Upper lobe of left lung (tissue), 6 donors: ENCODE data around the gene C2orf68. TPM values are rescaled to one million over a fixed set of nuclear protein-coding genes. Genes with fewer than 3 reads are reported as not detected.

Source experiments
- ATAC-seq, 2 donors: fragments of 200-7000 bp; cut with Tn5 transposase; one replicate each; pipeline ENCODE4 v1.9.1; 2022; ENCODE audit warnings: mild to moderate bottlenecking in 2 of 2, moderate library complexity in 2 of 2; ENCODE audit not compliant: low FRiP score in 2 of 2
- DNase-seq, 2 donors: peaks; one replicate each; pipeline ENCODE4 v3.0.0-alpha.2; 2019 to 2020
- H3K27ac ChIP-seq, 4 donors: fragments of 200-600 bp; sonication (generic); one replicate each; pipeline ENCODE4 v1.5.1; 2016 to 2019
- H3K27me3 ChIP-seq, 4 donors: fragments of 200-600 bp; sonication (generic); one replicate each; pipeline ENCODE4 v1.5.1; 2017 to 2019
- H3K36me3 ChIP-seq, 4 donors: fragments of 200-600 bp; sonication (generic); one replicate each; pipeline ENCODE4 v1.5.1; 2016 to 2019
- H3K4me1 ChIP-seq, 4 donors: fragments of 200-600 bp; sonication (generic); one replicate each; pipeline ENCODE4 v1.5.1; 2018 to 2019
- H3K4me3 ChIP-seq, 4 donors: fragments of 200-600 bp; sonication (generic); one replicate each; pipeline ENCODE4 v1.5.1; 2017 to 2019; ENCODE audit warnings: mild to moderate bottlenecking in 2 of 4, moderate library complexity in 1 of 4
- H3K9me3 ChIP-seq, 4 donors: fragments of 200-600 bp; sonication (generic); one replicate each; pipeline ENCODE4 v1.5.1; 2018 to 2019
- CTCF ChIP-seq, 6 experiments: fragments of 450-650 bp in 4 of 6; fragments of 200-600 bp in 2 of 6; sonication (generic) in 2 of 6; IDR thresholded peaks; one replicate each; pipeline ENCODE4 v1.5.1; 2016 to 2019; ENCODE audit warnings: antibody characterized with exemption in 6 of 6
- EP300 ChIP-seq, 4 donors: sonication (generic); formaldehyde crosslinking; IDR thresholded peaks; one replicate each; pipeline ENCODE4 v1.5.1; 2017; ENCODE audit warnings: antibody characterized with exemption in 4 of 4, control low read depth in 2 of 4
- POLR2A ChIP-seq, 4 donors: fragments of 450-650 bp; IDR thresholded peaks; one replicate each; pipeline ENCODE4 v1.5.1; 2016 to 2017; ENCODE audit warnings: antibody characterized with exemption in 4 of 4, mild to moderate bottlenecking in 2 of 4
- POLR2AphosphoS5 ChIP-seq, 2 donors: sonication (generic); formaldehyde crosslinking; IDR thresholded peaks; one replicate each; pipeline ENCODE4 v1.5.1; 2017; ENCODE audit warnings: antibody characterized with exemption in 2 of 2
- WGBS, 2 donors: methylation state at CpG; one replicate each; pipeline ENCODE4 v1.1.5; 2017 to 2018; 5-methylcytosine and 5-hydroxymethylcytosine counted together
- total RNA-seq, 6 donors: library from RNA; depleted of rRNA in 4 of 6; stranded (reverse); fragments of >200 nt in 4 of 6; gene quantifications; one replicate each; pipeline versions ENCODE4 v1.1.0 to v1.2.1, GENCODE V29; 2016 to 2021
- donor health status: DM: no; HTN: no; CAD: no; lungs with moderate emphysema.
- donor health status: DM: no; HTN: yes; CAD: no; lungs with severe emphysema.

The C2orf68 gene
- total RNA-seq, 6 donors from 2014 or later, result 24.6 to 46.1 (median 34.0) TPM

DNA sequence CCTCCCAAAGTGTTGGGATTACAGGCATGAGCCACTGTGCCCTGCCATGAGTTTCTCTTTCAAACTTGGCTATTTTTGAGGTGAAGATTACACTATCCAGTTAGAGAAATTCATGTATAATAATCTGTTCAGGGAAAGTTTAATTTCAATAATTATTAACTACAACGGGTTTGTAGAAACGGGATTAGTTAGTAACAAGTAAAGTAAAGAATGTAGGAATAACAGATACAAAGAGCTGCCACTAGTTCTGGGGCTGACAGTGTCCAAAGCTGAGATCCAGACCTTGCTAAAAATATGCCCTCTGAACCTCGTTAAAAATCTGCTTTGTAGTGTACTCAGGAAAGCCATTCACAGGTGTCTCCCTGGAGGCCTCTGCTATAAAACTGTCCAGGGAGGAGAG lies 39.2 kb upstream of the C2orf68 start:
- 62 to 67% methylated on average over 3 of the region's 3 CpGs for WGBS, 2 donors
- H3K27ac ChIP-seq, result peak overlapping the region in 2 of 4 donors; percentile 69 to 74
- no peaks in the 10 kb centered on the region for H3K9me3 ChIP-seq
- no peak overlapping the region for H3K4me3 ChIP-seq
- no peak for ATAC-seq
- no peak for DNase-seq
- H3K27me3 ChIP-seq, result no peaks in the 10 kb centered on the region
- H3K36me3 ChIP-seq, result peaks cover 5 to 70% (median 39%) of the 10 kb centered on the region in 4 donors
- peaks cover 20 to 37% (median 23%) of the 10 kb centered on the region in 4 donors for H3K4me1 ChIP-seq
- TF ChIP-seq CTCF (IDR thresholded peaks at IDR 0.05) (no peak), POLR2A (IDR thresholded peaks at IDR 0.05) (no peak), POLR2AphosphoS5 (IDR thresholded peaks at IDR 0.05) (no peak), EP300 (IDR thresholded peaks at IDR 0.05) (no peak)

DNA sequence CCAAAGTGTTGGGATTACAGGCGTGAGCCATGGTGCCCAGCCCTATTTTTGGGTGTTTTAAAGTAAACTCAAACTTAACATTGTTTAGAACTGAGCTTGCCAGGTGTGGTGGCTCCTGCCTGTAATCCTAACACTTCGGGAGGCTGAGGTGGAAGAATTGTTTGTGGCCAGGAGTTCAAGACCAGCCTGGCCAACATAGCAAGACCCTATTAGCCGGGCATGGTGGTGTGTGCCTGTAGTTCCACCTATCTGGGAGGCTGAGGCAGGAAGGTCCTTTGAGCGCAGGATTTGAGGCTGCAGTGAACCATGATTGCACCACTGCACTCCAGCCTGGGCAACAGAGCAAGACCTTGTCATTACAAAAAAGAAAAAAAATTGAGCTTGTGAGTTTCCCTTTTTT lies 38.6 kb upstream of the C2orf68 start:
- Histone ChIP-seq H3K27me3 (no peaks in the 10 kb centered on the region), H3K9me3 (no peaks in the 10 kb centered on the region), H3K27ac (peak overlapping the region in 3 of 4 donors; percentile 64 to 74 (median 69)), H3K36me3 (peaks cover 11 to 77% (median 45%) of the 10 kb centered on the region in 4 donors), H3K4me3 (no peak overlapping the region), H3K4me1 (peaks cover 20 to 37% (median 23%) of the 10 kb centered on the region in 4 donors)
- TF ChIP-seq POLR2A (IDR thresholded peaks at IDR 0.05), result no peak
- no peak for TF ChIP-seq EP300 (IDR thresholded peaks at IDR 0.05)
- no peak for TF ChIP-seq POLR2AphosphoS5 (IDR thresholded peaks at IDR 0.05)
- no peak for TF ChIP-seq CTCF (IDR thresholded peaks at IDR 0.05)
- ATAC-seq (no peak), DNase-seq (no peak)
- WGBS, 2 donors, result 98% methylated on average over 4 of the region's 4 CpGs

DNA sequence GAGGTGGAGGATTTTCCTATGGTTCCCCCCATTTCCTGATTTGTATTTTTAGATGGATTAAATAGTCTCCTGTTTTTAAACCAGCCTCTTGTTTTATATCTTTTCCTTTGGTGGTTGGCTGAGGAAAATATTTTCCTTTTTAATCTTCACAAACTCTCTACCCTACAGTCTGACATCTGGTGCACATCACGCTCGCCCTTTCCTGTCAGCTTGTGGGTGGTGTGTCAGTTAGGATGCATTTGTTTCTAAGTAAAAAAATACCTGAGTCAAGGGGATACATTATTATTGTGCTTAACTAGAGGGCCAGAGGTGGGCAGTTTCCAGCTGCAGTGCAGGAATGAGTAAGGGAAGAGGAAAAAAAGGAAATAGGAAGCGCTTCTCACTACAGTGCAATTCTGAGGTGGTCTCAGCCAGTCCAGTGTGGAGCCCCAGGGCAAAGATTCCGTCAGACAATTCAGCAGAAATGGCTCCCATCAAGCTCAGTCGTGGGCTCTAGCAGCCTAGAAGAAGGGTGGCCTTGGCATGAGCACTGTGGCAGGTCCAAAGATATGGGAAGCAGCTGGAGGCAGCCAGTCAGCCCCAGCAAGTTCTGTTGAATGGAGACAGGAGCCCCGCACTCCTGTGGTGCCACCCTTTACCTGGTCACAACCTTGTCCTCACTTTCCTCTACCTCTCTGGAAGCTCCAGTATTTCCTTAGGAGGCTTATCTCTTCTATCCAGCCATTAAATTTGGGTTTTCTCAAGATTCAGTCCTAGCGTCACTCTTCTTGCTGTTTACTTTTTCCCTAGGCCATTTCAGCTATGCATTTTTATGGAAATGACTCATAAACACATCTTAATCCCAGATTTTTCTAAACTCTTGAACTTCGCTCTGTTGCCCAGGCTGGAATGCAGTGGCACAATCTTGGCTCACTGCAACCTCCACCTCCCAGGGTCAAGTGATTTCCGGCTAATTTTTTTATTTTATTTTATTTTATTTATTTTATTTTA lies 37.6 kb upstream of the C2orf68 start:
- H3K4me1 ChIP-seq, result peaks cover 20 to 37% (median 23%) of the 10 kb centered on the region in 4 donors
- H3K27ac ChIP-seq, result peak overlapping the region; percentile 20 to 78 (median 71)
- no peak overlapping the region for H3K4me3 ChIP-seq
- no peaks in the 10 kb centered on the region for H3K9me3 ChIP-seq
- H3K36me3 ChIP-seq, result peaks cover 20 to 86% (median 55%) of the 10 kb centered on the region in 4 donors
- WGBS, 2 donors, result 80 to 85% methylated on average over 9 of the region's 9 CpGs
- TF ChIP-seq CTCF (IDR thresholded peaks at IDR 0.05) (no peak), POLR2AphosphoS5 (IDR thresholded peaks at IDR 0.05) (no peak), POLR2A (IDR thresholded peaks at IDR 0.05) (no peak), EP300 (IDR thresholded peaks at IDR 0.05) (no peak)
- ATAC-seq (no peak), DNase-seq (no peak)
- H3K27me3 ChIP-seq, result no peaks in the 10 kb centered on the region

DNA sequence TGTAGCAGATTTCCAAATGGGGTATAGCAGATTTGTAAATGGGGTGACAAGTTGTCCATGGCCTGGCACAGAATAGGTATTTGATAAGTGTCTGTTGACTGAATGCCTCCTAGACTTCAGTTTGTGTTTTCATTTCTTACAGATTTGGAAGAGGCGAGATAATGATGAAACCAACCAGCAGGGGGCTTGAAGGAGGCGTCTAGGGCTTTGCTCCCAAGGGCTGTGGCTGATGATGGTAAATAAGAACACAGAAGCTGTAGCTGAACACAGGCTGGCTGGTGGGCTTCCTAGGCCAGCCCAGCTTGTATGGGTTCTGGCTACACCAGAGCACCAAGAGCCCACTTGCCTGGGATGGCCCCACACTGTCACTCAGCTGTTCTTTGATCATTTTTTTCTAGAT lies 36.8 kb upstream of the C2orf68 start:
- ATAC-seq (peak in 1 of 2 donors; percentile 23), DNase-seq (no peak)
- H3K9me3 ChIP-seq, result no peaks in the 10 kb centered on the region
- H3K4me3 ChIP-seq, result no peak overlapping the region
- peak overlapping the region in 3 of 4 donors; percentile 68 to 78 (median 74) for H3K27ac ChIP-seq
- 48 to 51% methylated on average over 2 of the region's 2 CpGs for WGBS, 2 donors
- peaks cover 16 to 29% (median 22%) of the 10 kb centered on the region in 4 donors for H3K4me1 ChIP-seq
- peak in 5 of 6 experiments; percentile 24 to 55 (median 37) for TF ChIP-seq CTCF (IDR thresholded peaks at IDR 0.05)
- no peak for TF ChIP-seq EP300 (IDR thresholded peaks at IDR 0.05)
- H3K27me3 ChIP-seq, result no peaks in the 10 kb centered on the region
- peaks cover 20 to 95% (median 61%) of the 10 kb centered on the region in 4 donors for H3K36me3 ChIP-seq
